Smooth muscle cell (in vitro differentiated cells): ENCODE data around the gene LAMA2. TPM values are rescaled to one million over a fixed set of nuclear protein-coding genes. Genes with fewer than 3 reads are reported as not detected.

Experiments
- DNase-seq: peaks from one replicate; lab custom pipeline; 2025; ENCODE audit not compliant: unreplicated experiment; lab: John Stamatoyannopoulos, UW
- H2AFZ ChIP-seq: fragments of 200-600 bp; sonication (generic); 2 replicates; pipeline ENCODE4 v1.6.0; 2016; ENCODE audit warnings: antibody characterized with exemption, low read depth, mild to moderate bottlenecking
- H3F3A ChIP-seq: fragments of 200-600 bp; sonication (generic); 2 replicates; pipeline ENCODE4 v1.6.0; 2017; ENCODE audit warnings: antibody characterized with exemption, low read depth
- H3K27ac ChIP-seq: fragments of 200-600 bp; sonication (generic); 2 replicates; pipeline ENCODE4 v1.5.1; 2016; ENCODE audit warnings: low read depth, mild to moderate bottlenecking
- H3K27me3 ChIP-seq: fragments of 200-600 bp; sonication (generic); 2 replicates; pipeline ENCODE4 v1.6.1; 2016; ENCODE audit warnings: low read depth, mild to moderate bottlenecking
- H3K36me3 ChIP-seq: fragments of 200-600 bp; sonication (generic); 2 replicates; pipeline ENCODE4 v1.5.1; 2016; ENCODE audit warnings: low read depth
- H3K4me1 ChIP-seq: fragments of 200-600 bp; sonication (generic); 2 replicates; pipeline ENCODE4 v1.5.1; 2016; ENCODE audit warnings: low read depth
- H3K4me2 ChIP-seq: fragments of 200-600 bp; sonication (generic); 2 replicates; pipeline ENCODE4 v1.6.0; 2016; ENCODE audit warnings: mild to moderate bottlenecking
- H3K4me3 ChIP-seq: fragments of 200-600 bp; sonication (generic); 2 replicates; pipeline ENCODE4 v1.5.1; 2016; ENCODE audit warnings: mild to moderate bottlenecking
- H3K79me2 ChIP-seq: fragments of 200-600 bp; sonication (generic); 2 replicates; pipeline ENCODE4 v1.6.0; 2016; ENCODE audit warnings: low read depth, mild to moderate bottlenecking
- H3K9ac ChIP-seq: fragments of 200-600 bp; sonication (generic); 2 replicates; pipeline ENCODE4 v1.6.0; 2016; ENCODE audit warnings: low read depth
- H3K9me3 ChIP-seq: fragments of 200-600 bp; sonication (generic); replicated peaks from 2 replicates; pipeline ENCODE4 v1.5.1; 2016; ENCODE audit warnings: low read depth
- H4K20me1 ChIP-seq: fragments of 200-600 bp; sonication (generic); 2 replicates; pipeline ENCODE4 v1.6.0; 2016; ENCODE audit warnings: low read depth
- CTCF ChIP-seq: fragments of 200-600 bp; sonication (generic); IDR thresholded peaks from 2 replicates; pipeline ENCODE4 v1.5.1; 2017; ENCODE audit warnings: borderline replicate concordance, mild to moderate bottlenecking, antibody characterized with exemption; ENCODE audit not compliant: insufficient read depth, poor library complexity, severe bottlenecking
- WGBS: methylation state at CpG from one replicate; pipeline ENCODE4 v1.1.7; 2016; ENCODE audit warnings: low lambda C conversion rate; 5-methylcytosine and 5-hydroxymethylcytosine counted together
- polyA plus RNA-seq: library from polyadenylated mRNA; unstranded; fragments of >200 nt; fragmentation: Nextera tagmentation; extraction: Ambion mirVana; gene quantifications from 2 replicates; pipeline ENCODE4 v1.2.1, GENCODE V29; 2016
- total RNA-seq: library from RNA; depleted of rRNA; stranded (reverse); fragments of >200 nt; gene quantifications from 2 replicates; pipeline ENCODE4 v1.2.3, GENCODE V29; 2014

LAMA2 gene
- total and polyA plus RNA-seq, 2 experiments from 2014 or later, result 21.7 to 92.9 TPM

GRCh38 chr6:129133770-129134192 lies 250.8 kb downstream of the LAMA2 start:
- H3F3A ChIP-seq, result no peaks in the 10 kb centered on the region
- no peaks in the 10 kb centered on the region for H3K36me3 ChIP-seq
- 82% methylated on average over 5 of the region's 5 CpGs for WGBS
- no peaks in the 10 kb centered on the region for H4K20me1 ChIP-seq
- no peak overlapping the region for H3K4me3 ChIP-seq
- H3K79me2 ChIP-seq, result no peaks in the 10 kb centered on the region
- H3K4me1 ChIP-seq, result no peaks in the 10 kb centered on the region
- H3K27ac ChIP-seq, result no peak overlapping the region
- no peaks in the 10 kb centered on the region for H3K27me3 ChIP-seq
- TF ChIP-seq CTCF, result no peak
- H3K4me2 ChIP-seq, result no peak overlapping the region
- no peak overlapping the region for H3K9ac ChIP-seq
- no peak for DNase-seq
- H3K9me3 ChIP-seq, result no peaks in the 10 kb centered on the region
- H2AFZ ChIP-seq, result no peak overlapping the region

- Histone ChIP-seq H4K20me1 (no peaks in the 10 kb centered on the region), H3K36me3 (no peaks in the 10 kb centered on the region), H3K79me2 (no peaks in the 10 kb centered on the region), H2AFZ (no peak overlapping the region), H3K4me3 (no peak overlapping the region), H3K27ac (no peak overlapping the region), H3K4me1 (no peaks in the 10 kb centered on the region), H3K9ac (no peak overlapping the region), H3K4me2 (no peak overlapping the region), H3K27me3 (no peaks in the 10 kb centered on the region), H3K9me3 (no peaks in the 10 kb centered on the region), H3F3A (no peaks in the 10 kb centered on the region)
- TF ChIP-seq CTCF, result no peak
- no peak for DNase-seq
Measured at GRCh38 chr6:129134535-129134934, 251.6 kb downstream of the LAMA2 start.

DNA sequence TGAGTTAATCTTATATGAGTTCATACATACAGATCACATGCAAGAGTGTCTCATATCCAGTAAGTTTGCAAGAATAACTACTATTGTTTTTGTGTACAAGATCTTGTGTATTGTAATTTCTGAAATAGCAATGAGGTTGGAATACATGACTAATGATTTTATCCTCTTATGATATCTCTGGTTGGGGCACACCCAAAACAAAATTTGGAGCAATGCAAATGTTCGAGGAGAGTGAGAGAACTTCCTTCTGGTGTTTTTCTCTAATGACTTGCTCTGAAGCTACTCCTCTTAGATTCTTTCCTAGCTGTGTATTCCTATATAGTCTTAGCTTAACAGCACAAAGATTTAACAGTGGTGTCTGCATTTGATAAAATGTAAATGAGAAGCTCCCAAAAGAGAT lies 252.5 kb downstream of the LAMA2 start:
- Histone ChIP-seq H3K27ac (no peak overlapping the region), H3K4me3 (no peak overlapping the region), H3K9ac (no peak overlapping the region), H3F3A (no peaks in the 10 kb centered on the region), H3K27me3 (no peaks in the 10 kb centered on the region), H3K4me1 (no peaks in the 10 kb centered on the region), H3K4me2 (no peak overlapping the region), H2AFZ (no peak overlapping the region), H4K20me1 (no peaks in the 10 kb centered on the region), H3K79me2 (no peaks in the 10 kb centered on the region), H3K36me3 (no peaks in the 10 kb centered on the region), H3K9me3 (no peaks in the 10 kb centered on the region)
- no peak for DNase-seq
- no peak for TF ChIP-seq CTCF
- WGBS, result 83% methylated on average over 1 of the region's 1 CpG

GRCh38 chr6:129136751-129137150 lies 253.8 kb downstream of the LAMA2 start:
- Histone ChIP-seq H4K20me1 (no peaks in the 10 kb centered on the region), H2AFZ (no peak overlapping the region), H3K36me3 (no peaks in the 10 kb centered on the region), H3K79me2 (no peaks in the 10 kb centered on the region), H3F3A (no peaks in the 10 kb centered on the region), H3K27me3 (no peaks in the 10 kb centered on the region), H3K9ac (no peak overlapping the region), H3K4me2 (no peak overlapping the region), H3K4me3 (no peak overlapping the region), H3K4me1 (no peaks in the 10 kb centered on the region), H3K9me3 (no peaks in the 10 kb centered on the region), H3K27ac (no peak overlapping the region)
- DNase-seq, result no peak
- 94% methylated on average over 4 of the region's 4 CpGs for WGBS
- no peak for TF ChIP-seq CTCF
